HK-2 (cell line): Measurements from ENCODE around the gene GOT1.

ENCODE experiments used
- DNase-seq: peaks from one replicate; pipeline ENCODE4 v3.0.0-alpha.2; 2018; ENCODE audit not compliant: unreplicated experiment

GOT1 gene

GRCh38 chr10:99395750-99396445 lies 34.5 kb downstream of the GOT1 start:
- peak; percentile 85 for DNase-seq

- no peak for DNase-seq
Measured at GRCh38 chr10:99394761-99395386, 35.5 kb downstream of the GOT1 start.

- no peak for DNase-seq
Measured at GRCh38 chr10:99394256-99394655, 36.2 kb downstream of the GOT1 start.

DNA sequence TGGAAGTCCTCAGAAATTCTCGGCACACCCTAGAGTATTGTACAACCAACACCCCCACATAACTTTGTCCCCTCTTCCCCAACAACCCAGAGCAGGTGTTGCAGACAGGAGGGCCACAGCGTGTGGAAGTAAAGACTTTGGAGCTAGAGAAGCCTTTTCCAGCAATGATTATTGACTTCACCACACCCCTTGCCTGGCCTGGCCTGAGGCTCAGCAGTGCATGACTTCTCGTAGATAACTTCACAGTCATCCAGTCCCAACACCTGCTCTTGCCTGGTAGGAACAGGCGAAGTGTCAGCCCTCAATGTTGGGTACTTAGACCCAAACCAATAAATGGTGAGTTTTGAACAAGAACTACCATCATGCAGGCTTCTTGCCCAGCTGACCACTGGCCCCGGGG lies 36.7 kb downstream of the GOT1 start:
- no peak for DNase-seq

DNA sequence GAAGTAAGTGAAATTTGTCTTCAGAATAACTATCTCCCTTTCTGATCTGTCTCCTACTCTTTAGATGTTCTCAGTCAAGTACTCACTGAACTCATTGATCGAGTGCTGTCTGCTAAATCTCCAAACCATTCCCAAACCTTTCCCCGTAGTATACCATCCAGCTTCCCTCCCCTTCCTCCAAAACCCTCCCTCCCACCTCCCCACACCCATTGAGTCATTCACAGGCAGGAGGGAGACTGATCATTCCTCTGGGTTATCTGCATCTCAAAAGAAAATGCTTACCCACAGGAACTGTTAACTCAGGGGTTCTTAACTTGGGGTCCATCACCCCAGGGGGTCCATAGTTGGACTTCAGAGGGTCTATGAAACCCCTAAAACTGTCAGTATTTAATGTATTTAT lies 37.4 kb downstream of the GOT1 start:
- no peak for DNase-seq

GRCh38 chr10:99391346-99391745 lies 39.1 kb downstream of the GOT1 start:
- DNase-seq = no peak

GRCh38 chr10:99389729-99390480 lies 40.5 kb downstream of the GOT1 start:
- DNase-seq = no peak

GRCh38 chr10:99387541-99387940 lies 42.9 kb downstream of the GOT1 start:
- DNase-seq = no peak

GRCh38 chr10:99387071-99387470 lies 43.4 kb downstream of the GOT1 start:
- no peak for DNase-seq

GRCh38 chr10:99382176-99382575 lies 48.2 kb downstream of the GOT1 start:
- no peak for DNase-seq

- no peak for DNase-seq
Measured at GRCh38 chr10:99375426-99375825, 55.0 kb downstream of the GOT1 start.

DNA sequence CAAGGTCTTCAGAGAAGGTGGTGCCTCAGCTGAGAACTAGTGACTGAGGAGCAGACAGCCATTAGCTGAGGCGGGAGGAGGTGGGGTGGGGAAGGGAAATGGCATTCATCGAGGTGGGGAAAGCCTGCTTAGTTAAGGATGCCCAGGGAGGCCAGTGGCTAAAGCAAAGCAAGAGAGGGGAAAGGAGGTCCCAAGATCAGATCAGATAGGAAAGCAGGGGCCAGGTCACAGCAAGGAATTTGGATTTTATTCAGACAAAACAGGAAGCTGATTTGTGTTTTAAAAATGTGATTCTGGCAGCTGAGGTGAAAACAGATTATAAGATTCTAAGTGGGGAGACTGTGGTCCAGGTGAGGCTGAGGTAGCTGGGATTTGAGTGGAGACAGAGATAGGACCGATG lies 55.5 kb downstream of the GOT1 start:
- no peak for DNase-seq

DNA sequence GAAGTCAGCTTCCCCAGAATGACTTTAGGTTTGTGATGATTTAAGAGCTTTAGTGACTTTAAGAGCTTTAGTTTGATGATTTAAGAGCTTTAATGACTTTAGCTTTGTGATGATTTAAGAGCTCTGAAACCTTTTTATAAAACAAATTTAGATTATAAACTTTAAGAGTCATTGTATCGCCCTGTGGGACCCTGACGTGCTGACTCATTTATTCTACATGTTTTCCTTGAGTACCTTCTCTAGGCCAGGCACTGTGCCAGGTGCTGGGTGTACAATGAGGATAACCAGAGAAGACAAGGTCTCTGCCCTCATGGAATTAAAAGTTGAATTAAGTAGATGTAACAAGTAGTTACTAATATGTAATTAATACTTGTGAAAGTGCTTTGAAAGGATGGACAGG lies 55.9 kb downstream of the GOT1 start:
- DNase-seq = no peak

- DNase-seq = no peak
Measured at GRCh38 chr10:99372546-99373271, 57.7 kb downstream of the GOT1 start.

GRCh38 chr10:99370993-99371392 lies 59.4 kb downstream of the GOT1 start:
- DNase-seq = no peak

- DNase-seq = no peak
Measured at GRCh38 chr10:99369551-99369950, 60.9 kb downstream of the GOT1 start.

- no peak for DNase-seq
Measured at GRCh38 chr10:99369126-99369525, 61.3 kb downstream of the GOT1 start.

DNA sequence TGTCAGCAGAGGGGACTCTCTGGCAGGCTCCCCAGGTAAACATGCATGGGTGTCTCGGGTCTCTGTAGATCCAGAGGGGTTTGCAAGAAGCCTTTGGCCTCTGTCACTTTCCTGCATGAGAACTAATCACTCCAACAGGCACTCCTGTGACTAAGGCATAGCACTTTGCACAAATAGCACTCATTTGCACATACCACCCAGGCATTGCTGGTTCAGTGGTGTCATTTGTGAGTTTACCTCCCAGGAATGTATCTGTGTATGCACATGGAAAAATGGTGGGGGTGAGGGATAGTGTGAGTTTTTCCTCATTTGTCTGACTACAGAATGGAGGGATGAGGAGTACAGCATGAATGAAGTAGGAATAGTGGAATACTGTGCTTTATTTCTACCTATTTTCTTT lies 61.8 kb downstream of the GOT1 start:
- peak; percentile 10 for DNase-seq

DNA sequence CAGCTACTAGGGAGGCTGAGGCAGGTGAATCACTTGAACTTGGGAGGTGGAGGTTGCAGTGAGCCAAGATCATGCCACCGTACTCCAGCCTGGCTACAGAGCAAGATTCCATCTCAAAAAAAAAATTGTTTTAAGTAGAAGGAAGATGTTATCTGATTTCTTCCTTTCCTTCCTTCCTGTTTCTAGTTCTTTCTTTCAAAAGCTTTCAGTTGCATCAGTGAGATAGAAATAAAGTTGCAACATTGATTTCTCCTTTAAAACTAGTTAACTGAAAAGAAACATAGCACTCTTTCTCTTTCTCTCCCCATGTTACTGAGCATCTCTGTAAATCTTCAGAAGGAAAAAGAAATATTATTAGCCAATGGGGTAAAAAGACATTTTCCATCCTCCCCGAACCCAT lies 63.8 kb downstream of the GOT1 start:
- no peak for DNase-seq

DNA sequence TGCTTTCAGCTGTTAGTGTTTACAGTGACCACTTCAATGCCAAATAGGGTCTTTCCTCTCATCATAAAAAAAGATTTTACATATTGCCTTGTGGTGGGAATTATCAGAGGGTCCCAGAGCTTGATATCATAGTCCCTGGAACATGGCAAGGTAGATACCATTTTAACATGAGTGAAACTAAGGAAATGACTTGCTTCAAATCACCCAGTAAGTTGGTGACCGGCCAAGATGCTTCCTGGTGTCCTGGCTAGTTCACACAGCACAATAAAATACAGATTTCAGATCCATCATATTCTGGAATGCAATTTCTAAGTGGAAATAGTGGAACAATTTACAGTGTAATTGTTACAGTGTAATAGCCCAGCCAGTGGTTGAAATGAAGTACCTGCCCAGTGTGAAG lies 64.7 kb downstream of the GOT1 start:
- DNase-seq = no peak

DNA sequence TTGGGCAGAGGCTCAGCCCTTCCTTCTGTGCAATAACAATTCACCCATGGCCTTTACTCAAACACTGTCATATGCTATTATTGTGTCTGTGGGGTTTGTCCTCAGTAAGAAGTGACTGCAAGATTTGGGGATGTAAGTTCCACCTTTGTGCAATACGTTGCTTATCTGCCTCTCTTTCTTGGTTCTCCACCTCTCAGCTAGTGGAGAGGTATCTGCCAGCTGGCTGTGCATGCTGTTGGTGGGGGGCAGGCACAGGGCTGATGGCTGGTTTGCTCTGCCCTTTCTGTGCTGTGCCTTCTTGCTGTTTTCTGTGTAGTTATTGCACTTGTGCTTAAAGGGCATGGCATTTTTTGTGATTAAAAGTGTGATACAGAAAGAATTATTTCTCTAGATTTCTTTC lies 65.1 kb downstream of the GOT1 start:
- DNase-seq = no peak

GRCh38 chr10:99364125-99364524 lies 66.3 kb downstream of the GOT1 start:
- DNase-seq = no peak
